Effector memory CD4-positive, alpha-beta T cell (primary cell): ENCODE data around the gene DUOX2.
"Not testable (repeated sequence)": the region's sequence is repeated elsewhere in the genome, so short reads cannot be mapped to it uniquely, and the experiment has no call there.

Experiments
- DNase-seq, 3 donors: peaks; one replicate each; pipeline ENCODE4 v3.0.0-alpha.2; 2020
- H3K27ac ChIP-seq: 2 replicates; pipeline ENCODE4 v1.7.0; 2013; ENCODE audit warnings: mild to moderate bottlenecking, low read length, moderate library complexity; ENCODE audit not compliant: insufficient read depth, poor library complexity, severe bottlenecking
- H3K27me3 ChIP-seq: replicated peaks from 2 replicates; pipeline ENCODE4 v1.7.0; 2013; ENCODE audit warnings: mild to moderate bottlenecking, low read length; ENCODE audit not compliant: insufficient read depth, control insufficient read depth, poor library complexity, severe bottlenecking
- H3K36me3 ChIP-seq: 2 replicates; pipeline ENCODE4 v1.7.0; 2013; ENCODE audit warnings: mild to moderate bottlenecking, low read length, moderate library complexity; ENCODE audit not compliant: control insufficient read depth, insufficient read depth
- H3K4me1 ChIP-seq: 2 replicates; pipeline ENCODE4 v1.7.0; 2013; ENCODE audit warnings: low read length, mild to moderate bottlenecking; ENCODE audit not compliant: control insufficient read depth, insufficient read depth, poor library complexity, severe bottlenecking
- H3K4me3 ChIP-seq: 2 replicates; pipeline ENCODE4 v1.7.0; 2013; ENCODE audit warnings: low read length, low read depth, mild to moderate bottlenecking; ENCODE audit not compliant: insufficient read depth, poor library complexity, severe bottlenecking
- H3K9me3 ChIP-seq: 2 replicates; pipeline ENCODE4 v1.7.0; 2013; ENCODE audit warnings: mild to moderate bottlenecking, low read length, moderate library complexity; ENCODE audit not compliant: control insufficient read depth

Gene DUOX2

GRCh38 chr15:45075440-45076320 is 38.3 kb downstream of the DUOX2 start:
- not testable (repeated sequence) for H3K9me3 ChIP-seq, DNase-seq, H3K36me3 ChIP-seq, H3K4me3 ChIP-seq, H3K27ac ChIP-seq, H3K27me3 ChIP-seq, H3K4me1 ChIP-seq

- not testable (repeated sequence) for H3K27ac ChIP-seq, H3K27me3 ChIP-seq, H3K9me3 ChIP-seq, H3K4me3 ChIP-seq, H3K4me1 ChIP-seq, H3K36me3 ChIP-seq, DNase-seq
Observed at GRCh38 chr15:45073602-45074001, 40.4 kb downstream of the DUOX2 start.

DNA sequence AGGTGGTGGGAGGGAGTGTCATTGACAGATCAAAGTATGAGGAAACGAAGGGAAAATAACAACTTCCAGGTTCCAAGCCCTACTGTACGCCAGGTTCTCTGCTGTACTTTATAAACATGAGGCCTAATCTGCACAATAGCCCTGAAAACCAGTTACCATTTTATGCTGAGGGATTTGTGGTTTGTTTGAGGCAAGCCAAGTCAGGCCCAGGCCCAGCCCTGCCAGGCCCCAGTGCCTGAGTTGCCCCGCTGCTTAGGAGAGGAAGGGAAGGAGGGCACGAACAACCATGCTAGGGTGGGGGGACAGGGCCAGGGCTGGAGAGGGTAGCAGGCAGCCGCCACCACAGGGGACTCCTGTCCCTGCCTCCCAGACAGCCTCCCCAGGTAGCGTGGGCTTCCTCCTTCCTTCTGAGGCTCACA is 44.0 kb downstream of the DUOX2 start:
- not testable (repeated sequence) for H3K27me3 ChIP-seq, H3K27ac ChIP-seq, H3K9me3 ChIP-seq, H3K36me3 ChIP-seq, DNase-seq, H3K4me3 ChIP-seq, H3K4me1 ChIP-seq

GRCh38 chr15:45064386-45064785 is 49.6 kb downstream of the DUOX2 start:
- Histone ChIP-seq H3K36me3 (no peaks in the 10 kb centered on the region), H3K9me3 (no peaks in the 10 kb centered on the region), H3K27ac (no peak overlapping the region), H3K27me3 (no peaks in the 10 kb centered on the region), H3K4me1 (no peaks in the 10 kb centered on the region), H3K4me3 (no peak overlapping the region)
- DNase-seq = no peak

DNA sequence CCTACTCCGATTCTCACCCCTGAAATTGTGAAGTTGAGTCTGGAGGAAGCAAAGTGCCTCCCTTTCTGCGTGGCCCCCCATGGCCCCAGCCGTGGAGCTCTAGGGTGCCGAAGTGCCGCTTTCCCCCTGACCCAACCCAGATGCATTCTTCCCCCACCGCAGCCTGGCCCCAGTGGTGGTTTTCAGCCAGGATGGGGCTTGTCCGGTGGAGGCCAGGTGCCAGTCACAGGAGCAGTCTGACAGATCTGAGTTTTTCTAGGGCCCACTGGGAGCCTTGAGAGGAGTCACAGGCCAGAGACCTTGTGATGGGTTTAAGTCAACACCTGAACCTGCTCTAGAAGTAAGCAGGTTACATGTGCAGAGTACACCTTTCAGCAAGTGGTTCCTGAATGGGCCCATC is 51.7 kb downstream of the DUOX2 start:
- H3K9me3 ChIP-seq, DNase-seq, H3K4me3 ChIP-seq, H3K4me1 ChIP-seq, H3K27me3 ChIP-seq, H3K36me3 ChIP-seq, H3K27ac ChIP-seq: not testable (repeated sequence)

GRCh38 chr15:45058690-45059675 is 55.0 kb downstream of the DUOX2 start:
- H3K4me3 ChIP-seq, H3K36me3 ChIP-seq, H3K9me3 ChIP-seq, H3K27ac ChIP-seq, DNase-seq, H3K4me1 ChIP-seq, H3K27me3 ChIP-seq: not testable (repeated sequence)

DNA sequence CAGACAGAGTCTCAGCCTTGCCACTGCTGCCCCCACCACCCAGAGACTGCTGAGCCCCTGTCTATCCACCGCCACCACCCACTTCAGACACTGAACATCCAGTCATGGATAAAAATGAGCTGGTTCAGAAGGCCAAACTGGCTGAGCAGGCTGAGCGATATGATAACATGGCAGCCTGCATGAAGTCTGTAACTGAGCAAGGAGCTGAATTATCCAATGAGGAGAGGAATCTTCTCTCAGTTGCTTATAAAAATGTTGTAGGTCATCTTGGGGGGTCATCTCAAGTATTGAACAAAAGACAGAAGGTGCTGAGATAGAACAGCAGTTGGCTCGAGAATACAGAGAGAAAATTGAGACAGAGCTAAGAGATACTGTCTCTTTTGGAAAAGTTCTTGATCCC is 61.3 kb downstream of the DUOX2 start:
- not testable (repeated sequence) for H3K27me3 ChIP-seq, H3K4me3 ChIP-seq, H3K4me1 ChIP-seq, DNase-seq, H3K27ac ChIP-seq, H3K9me3 ChIP-seq, H3K36me3 ChIP-seq

DNA sequence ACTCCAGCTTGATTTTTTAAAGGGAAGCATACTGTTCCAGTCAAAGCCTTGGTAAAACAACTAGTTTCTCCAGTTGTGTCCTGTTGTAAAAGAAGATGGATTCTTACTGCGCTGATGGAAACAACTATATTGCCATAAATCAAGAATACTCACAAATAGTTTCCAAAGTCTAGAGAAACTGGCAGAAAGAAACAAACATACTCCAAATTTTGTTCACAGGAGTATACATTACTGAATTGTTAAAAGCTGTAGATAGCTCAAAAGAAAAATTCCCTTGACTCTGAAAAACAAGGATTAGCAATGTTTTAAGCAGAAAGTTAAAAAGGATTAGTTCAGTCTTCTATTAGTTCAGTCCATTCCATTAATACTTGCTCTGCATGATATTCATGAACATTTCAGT is 63.4 kb downstream of the DUOX2 start:
- H3K9me3 ChIP-seq = no peaks in the 10 kb centered on the region
- H3K36me3 ChIP-seq = no peaks in the 10 kb centered on the region
- no peak for DNase-seq
- no peak overlapping the region for H3K27ac ChIP-seq
- no peak overlapping the region for H3K4me3 ChIP-seq
- H3K27me3 ChIP-seq = no peaks in the 10 kb centered on the region
- H3K4me1 ChIP-seq = no peaks in the 10 kb centered on the region

DNA sequence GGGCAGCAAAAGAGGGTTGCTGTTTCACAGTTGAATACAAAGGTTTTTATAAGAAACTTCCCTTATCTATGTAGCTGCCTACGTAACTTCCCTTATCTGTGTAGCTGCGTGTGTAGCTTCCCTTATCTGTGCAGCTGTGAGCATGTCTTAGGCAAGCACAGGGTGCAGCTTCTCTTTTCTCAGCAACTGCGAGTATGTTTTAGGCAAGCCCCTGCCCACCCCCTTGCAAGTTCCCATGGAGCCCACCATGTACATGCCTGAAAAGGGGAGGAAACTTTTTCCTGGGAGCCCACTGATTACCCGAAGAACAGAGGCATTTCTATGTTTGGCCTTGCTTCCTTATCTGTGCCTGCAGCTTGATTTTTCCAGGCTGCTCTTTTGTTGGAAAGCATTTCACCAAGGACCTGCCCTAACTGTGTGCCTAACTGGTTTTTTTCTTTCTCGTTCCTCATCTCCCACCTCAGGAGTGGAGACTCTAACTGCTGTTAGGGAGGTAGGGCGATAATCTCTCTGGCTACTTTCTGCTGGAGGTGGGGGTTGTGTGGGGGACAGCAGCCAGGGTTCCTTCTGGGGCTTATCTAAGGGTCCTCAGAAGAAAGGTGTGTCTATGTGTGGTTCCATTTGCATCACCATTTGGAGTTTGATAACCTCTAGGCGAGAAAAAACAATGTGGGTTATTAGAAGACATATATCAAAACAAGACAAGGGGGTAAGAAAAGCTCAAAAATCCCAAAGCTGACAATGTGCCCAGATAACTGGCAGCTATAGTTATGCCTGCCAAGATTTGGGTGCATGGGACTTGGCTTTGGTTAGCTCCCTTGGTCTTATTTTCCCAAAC is 65.0 kb downstream of the DUOX2 start:
- no peaks in the 10 kb centered on the region for H3K4me1 ChIP-seq

More for the DNA sequence above, 65.0 kb downstream of the DUOX2 start:
- Histone ChIP-seq H3K36me3 (no peaks in the 10 kb centered on the region), H3K27me3 (no peaks in the 10 kb centered on the region), H3K4me3 (no peak overlapping the region), H3K27ac (no peak overlapping the region), H3K9me3 (no peaks in the 10 kb centered on the region)
- no peak for DNase-seq
